ENCODE data around the gene FLT4. TPM values are rescaled to one million over a fixed set of nuclear protein-coding genes. Genes with fewer than 3 reads are reported as not detected.
"Not testable (repeated sequence)": the region's sequence is repeated elsewhere in the genome, so short reads cannot be mapped to it uniquely, and the experiment has no call there.

FLT4 gene
- 10 to 100 TPM; 18.0 to 29.6 TPM for total RNA-seq
- long read RNA-seq, donor 1, partial matches to known transcripts: 1 of 2 reads
- long read RNA-seq, donor 1, other reads (novel, unspliced or antisense): 1 of 2 reads
- long read RNA-seq, donor 2, partial matches to known transcripts: 5 of 12 reads
- long read RNA-seq, donor 2, other reads (novel, unspliced or antisense): 6 of 12 reads

- DNase-seq (ENCODE audit: low spot score): peak; percentile 61
- intact Hi-C loops (cut with DNase I): no loop called here
These were observed at the start of gene FLT4 for GRCh38 chr5:180649297-180650039. FLT4 (minus strand) TSS chr5:180649600; CDS start chr5:180649545, 55 bp downstream.

- intact Hi-C loops (cut with DNase I): no loop called here
- DNase-seq (ENCODE audit: low spot score): no peak
These were observed 49.6 kb upstream of the FLT4 start for GRCh38 chr5:180699042-180699441.

DNA sequence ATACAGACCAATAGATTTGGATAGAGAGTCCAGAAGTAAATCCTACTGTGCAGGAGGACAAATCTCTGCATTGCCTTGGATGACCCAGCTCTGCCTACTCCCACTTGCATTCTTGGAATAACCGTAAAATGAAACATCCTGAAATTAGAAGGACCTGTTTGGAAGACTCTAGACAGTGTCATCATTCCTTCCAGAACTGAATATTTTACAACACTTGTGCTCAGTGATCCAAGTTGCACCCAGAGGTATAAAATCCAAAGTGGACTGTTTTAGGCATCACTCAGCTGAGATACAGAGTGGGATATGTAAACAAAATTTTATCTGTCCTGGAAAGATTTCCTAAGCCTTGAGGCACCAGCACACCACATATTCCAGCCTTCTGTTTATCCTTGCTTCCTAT, 46.7 kb upstream of the FLT4 start:
- intact Hi-C loops (cut with DNase I): no loop called here
- no peak for DNase-seq (ENCODE audit: low spot score)

GRCh38 chr5:180692429-180692828, 43.0 kb upstream of the FLT4 start:
- intact Hi-C loops (cut with DNase I): no loop called here
- no peak for DNase-seq (ENCODE audit: low spot score)

- no peak for DNase-seq (ENCODE audit: low spot score)
- intact Hi-C loops (cut with DNase I): no loop called here
These were observed 41.6 kb upstream of the FLT4 start for GRCh38 chr5:180691046-180691445.

DNA sequence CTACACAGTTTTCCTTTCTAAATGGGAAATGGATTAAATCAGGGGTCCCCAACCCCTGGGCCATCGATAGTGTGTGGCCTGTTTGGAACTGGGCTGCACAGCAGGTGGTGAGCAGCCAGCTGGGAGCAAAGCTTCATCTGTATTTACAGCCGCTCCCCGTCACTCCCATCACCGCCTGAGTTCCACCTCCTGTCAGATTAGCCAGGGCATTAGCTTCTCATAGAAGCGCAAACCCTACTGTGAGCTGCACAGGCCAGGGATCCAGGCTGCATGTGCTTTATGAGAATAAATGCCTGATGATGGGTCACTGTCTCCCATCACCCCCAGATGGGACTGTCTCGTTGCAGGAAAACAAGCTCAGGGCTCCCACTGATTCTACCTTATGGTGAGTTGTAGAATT, 41.2 kb upstream of the FLT4 start:
- intact Hi-C loops (cut with DNase I): no loop called here
- DNase-seq (ENCODE audit: low spot score): peak; percentile 72

DNA sequence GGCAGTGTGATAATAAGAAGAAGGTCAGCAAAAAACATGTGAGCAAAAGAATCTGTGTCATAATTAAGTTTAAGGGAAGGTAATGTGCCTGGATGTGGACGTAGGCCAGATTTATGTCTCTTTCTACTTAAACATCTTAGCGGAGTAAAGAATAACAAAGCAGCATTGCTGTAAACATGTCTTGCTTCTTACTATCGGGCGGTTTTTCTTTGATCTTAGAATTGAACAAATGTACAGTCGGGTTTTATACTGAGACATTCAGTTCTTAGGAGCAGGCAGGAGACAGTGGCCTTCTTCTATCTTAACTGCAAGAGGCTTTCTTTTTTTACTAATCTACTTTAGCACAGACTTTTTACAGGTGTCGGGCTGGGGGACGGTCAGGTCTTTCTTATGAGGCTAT, 40.4 kb upstream of the FLT4 start:
- DNase-seq (ENCODE audit: low spot score): no peak
- intact Hi-C loops (cut with DNase I): no loop called here

DNA sequence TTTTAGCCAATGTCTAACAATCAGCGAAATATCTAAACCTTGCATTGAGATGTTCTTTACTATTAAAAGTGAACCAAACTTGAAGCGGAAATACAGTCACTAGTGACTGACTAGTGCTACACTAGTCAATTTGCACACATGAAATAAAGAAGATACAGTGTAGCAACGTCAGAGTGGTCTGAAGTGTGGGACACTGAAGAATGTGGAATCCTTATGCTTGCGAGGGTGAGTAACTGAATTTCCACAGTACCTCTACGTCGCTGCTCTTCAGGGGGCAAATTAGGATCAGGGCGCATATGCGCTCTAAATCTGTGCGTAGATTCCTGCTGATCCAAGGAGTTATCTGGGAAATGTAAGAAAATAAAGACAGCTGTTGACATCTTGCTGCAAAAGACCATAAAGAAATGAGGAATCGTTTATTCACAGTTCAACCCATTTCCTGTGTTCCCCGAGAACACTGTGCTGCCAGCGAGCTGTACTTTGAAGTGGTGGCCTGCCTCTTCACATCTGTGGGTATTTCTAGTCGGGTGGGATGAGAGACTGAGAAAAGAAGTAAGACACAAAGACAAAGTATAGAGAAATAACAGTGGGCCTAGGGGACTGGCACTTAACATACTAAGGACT, 39.8 kb upstream of the FLT4 start:
- no peak for DNase-seq (ENCODE audit: low spot score)
- intact Hi-C loops (cut with DNase I): no loop called here

DNA sequence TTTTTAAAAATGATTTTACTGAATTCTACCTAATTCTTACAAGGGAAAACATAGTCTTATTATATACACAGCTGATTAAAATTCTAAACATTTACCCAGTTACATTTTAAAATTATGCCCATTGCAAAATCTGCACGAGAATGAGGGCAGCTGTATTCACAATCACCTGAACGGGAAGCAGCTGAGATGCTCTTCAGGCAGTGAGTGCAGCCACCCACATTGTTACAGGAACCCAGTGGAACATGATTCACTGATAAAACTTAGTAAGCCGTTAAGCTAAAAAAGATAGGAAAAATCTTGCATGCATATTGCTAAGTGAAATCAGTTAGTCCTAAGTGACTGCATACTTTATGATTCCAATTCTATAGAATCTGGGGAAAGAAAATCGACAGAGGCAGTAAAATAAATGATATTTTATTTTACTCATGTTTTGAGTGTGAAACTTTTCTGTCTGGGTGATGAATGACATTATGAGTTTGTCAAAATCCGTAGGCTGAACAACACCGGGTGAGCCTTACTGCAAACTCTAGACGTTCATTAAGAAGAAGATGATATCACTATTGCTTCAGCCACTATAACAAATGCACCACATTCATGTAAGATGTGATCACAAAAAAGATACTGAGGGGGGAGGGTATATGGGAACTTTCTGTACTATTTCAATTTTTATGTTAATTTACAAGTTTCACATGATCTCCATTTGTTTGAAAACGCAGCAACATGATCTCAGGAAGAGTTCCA, 39.1 kb upstream of the FLT4 start:
- intact Hi-C loops (cut with DNase I): no loop called here
- DNase-seq (ENCODE audit: low spot score): no peak

DNA sequence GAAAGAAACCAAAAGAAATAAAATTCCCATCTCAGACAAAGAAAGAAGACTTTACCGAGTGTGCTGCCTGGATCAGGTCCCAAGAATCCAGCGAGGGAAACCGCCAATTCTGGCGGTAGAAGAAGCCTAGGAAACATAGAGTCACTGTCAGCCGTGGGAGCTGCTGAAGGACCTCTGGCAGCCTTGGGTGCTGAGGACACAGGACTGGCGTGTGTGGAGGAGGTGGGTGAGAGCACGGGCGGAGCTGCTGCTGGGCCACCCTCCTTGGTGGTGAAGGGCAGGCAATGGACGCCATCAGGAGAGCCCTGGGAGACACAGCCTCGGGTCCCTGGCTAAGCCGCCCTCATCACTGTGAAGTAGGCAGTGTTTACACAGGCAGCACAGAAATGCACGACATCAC, 37.4 kb upstream of the FLT4 start:
- DNase-seq (ENCODE audit: low spot score): not testable (repeated sequence)

DNA sequence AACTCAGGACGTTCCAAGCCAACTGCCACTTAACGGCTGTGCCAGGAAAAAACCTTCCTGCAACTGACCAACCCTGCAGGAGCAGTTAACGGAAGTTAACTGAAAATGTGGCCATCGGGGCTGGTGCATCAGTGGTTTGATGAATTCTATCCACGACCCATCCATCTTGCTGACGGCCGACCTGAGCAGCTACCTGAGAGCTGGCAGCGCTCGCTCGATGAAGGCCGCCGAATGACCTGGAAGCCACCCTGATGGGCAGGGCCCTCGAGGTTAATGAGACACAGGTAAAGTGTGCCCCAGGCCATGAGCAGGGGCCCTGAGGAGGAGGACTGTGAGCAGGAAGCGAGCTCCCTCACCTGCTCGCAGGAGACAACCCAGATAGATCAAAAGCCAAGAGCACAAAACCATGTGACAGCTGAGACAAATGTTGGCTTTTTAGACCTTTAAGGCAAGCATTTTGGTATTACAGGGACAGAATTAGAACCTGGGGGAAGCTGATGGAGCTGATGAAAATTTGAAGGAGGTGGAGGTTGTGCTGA, 35.3 kb upstream of the FLT4 start:
- intact Hi-C loops (cut with DNase I): no loop called here
- no peak for DNase-seq (ENCODE audit: low spot score)

More for the DNA sequence above, 37.4 kb upstream of the FLT4 start:
- intact Hi-C loops (cut with DNase I): not testable (repeated sequence)

- DNase-seq (ENCODE audit: low spot score): no peak
- intact Hi-C loops (cut with DNase I): no loop called here
These were observed 34.0 kb upstream of the FLT4 start for GRCh38 chr5:180683220-180683922.

DNA sequence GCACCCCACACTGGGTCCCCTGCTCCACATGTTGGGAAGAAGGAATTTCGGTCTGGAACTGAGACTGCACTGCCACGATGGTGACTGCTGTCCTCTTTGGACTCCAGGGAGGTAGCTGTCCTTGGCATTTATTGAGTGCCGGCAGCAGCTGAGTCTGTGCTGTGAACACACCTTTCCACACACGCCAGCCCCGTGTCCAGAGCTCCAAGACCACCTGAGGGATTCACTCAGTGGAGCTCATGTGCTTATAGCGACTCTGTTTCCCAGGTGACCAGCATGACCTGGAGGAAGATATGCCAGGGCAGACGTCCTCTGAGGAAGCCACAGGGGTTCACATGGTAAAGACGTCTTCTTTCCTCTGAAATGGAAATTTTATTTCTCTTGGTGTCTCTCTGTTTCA, 33.2 kb upstream of the FLT4 start:
- intact Hi-C loops (cut with DNase I): no loop called here
- no peak for DNase-seq (ENCODE audit: low spot score)

DNA sequence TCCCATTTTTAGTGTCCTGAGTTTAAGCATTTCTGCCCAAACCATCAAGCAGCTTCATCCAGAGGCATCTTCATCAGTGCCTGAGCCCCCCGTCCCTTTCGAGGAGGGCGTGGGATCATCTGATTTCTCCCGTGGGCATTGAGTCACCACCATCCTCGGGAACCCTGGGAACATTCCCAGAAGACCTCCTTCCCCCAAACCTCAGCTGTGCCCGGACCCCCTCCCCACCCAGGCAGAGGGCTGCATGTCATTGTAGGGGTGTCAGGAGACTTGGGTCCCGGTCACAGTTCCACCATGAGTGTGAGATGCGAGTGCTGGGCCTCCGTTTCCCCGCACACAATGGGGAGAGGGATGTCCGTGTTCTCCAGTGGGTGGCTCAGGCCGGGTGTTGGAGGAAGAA, 32.6 kb upstream of the FLT4 start:
- DNase-seq (ENCODE audit: low spot score); intact Hi-C loops (cut with DNase I): not testable (repeated sequence)

DNA sequence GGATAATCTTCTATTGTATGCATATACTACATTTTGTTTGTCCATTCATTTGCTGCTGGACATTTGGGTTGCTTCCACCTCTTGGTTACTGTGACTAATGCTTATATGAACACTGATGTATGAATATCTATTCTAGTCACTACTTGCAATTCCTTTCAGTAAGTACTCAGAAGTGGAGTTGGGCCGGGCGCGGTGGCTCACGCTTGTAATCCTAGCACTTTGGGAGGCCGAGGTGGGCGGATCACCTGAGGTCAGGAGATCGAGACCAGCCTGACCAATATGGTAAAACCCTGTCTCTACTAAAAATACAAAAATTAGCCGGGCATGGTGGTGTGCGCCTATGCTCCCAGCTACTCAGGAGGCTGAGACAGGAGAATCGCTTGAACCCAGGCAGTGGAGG, 28.9 kb upstream of the FLT4 start:
- intact Hi-C loops (cut with DNase I); DNase-seq (ENCODE audit: low spot score): not testable (repeated sequence)

GRCh38 chr5:180675036-180675635, 25.7 kb upstream of the FLT4 start:
- intact Hi-C loops (cut with DNase I): no loop called here
- DNase-seq (ENCODE audit: low spot score): no peak

DNA sequence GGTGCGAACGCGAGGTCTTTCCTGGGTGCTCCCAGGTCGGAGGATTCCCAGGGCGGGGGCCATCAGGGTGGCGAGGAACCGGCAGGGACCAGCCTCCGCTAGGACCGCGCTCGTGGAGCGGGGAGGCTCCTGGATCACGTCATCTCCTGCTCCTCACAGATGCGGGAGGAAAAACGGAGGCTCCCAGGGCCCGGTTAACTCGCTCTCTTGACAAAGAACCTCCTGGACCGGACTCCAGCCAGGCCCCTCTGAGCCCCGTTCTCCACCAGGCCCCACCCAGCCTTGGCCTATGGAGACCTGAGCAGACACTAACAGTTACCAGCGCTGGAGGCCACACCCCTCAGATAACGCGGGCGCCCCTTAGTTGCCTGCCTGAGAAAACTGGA, 24.7 kb upstream of the FLT4 start:
- not testable (repeated sequence) for DNase-seq (ENCODE audit: low spot score)

GRCh38 chr5:180673371-180674089, 24.1 kb upstream of the FLT4 start:
- DNase-seq (ENCODE audit: low spot score): no peak
- intact Hi-C loops (cut with DNase I): no loop called here

More for the DNA sequence above, 24.7 kb upstream of the FLT4 start:
- intact Hi-C loops (cut with DNase I): not testable (repeated sequence)
